GM12892 (cell line): Measurements from ENCODE around the gene CYB5B.

ENCODE experiments used
- POLR2AphosphoS5 ChIP-seq: IDR thresholded peaks from 2 replicates; pipeline ENCODE4 v1.6.1; 2011; ENCODE audit warnings: low read depth, low read length, control low read depth
- TAF1 ChIP-seq: IDR thresholded peaks from 2 replicates; pipeline ENCODE4 v1.6.1; 2011; ENCODE audit warnings: low read depth, mild to moderate bottlenecking, control low read depth, low read length, borderline replicate concordance

GRCh38 chr16:69486724-69487123, 62.3 kb downstream of the CYB5B start:
- no peak for TF ChIP-seq TAF1
- TF ChIP-seq POLR2AphosphoS5 = no peak
